ENCODE measurements around the gene TESK2. TPM values are rescaled to one million over a fixed set of nuclear protein-coding genes. Genes with fewer than 3 reads are reported as not detected.

The TESK2 gene
- total RNA-seq, 2 donors from 2014 or later: 2.8 to 3.5 TPM

DNA sequence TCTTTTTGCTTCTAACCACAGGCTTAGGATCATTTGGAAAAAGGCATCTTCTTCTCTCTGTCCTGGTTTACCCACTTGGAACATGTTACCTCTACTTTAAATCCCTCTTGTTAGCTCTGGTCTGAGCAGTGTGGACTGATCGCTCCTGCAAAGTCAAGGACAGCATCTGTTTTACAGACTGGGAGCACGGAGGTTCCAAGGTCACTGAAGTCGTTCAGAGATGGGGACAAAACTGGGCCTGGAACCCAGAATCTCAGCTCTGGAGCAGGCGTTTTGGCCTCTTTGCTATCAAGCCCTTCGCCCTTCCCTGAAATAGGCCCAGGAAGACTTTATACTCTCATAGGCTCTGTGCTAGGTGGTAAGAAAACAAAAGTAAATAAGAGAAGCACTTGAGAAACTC lies 139.5 kb downstream of the TESK2 start:
- Histone ChIP-seq H3K4me1 (peaks cover 0 to 19% of the 10 kb centered on the region in 2 donors), H3K9me3 (no peaks in the 10 kb centered on the region), H3K27ac (no peak overlapping the region), H3K36me3 (no peaks in the 10 kb centered on the region), H3K4me3 (no peak overlapping the region), H3K27me3 (no peaks in the 10 kb centered on the region)
- DNase-seq (ENCODE audit: low spot score): no peak
- TF ChIP-seq, protein P1, sequence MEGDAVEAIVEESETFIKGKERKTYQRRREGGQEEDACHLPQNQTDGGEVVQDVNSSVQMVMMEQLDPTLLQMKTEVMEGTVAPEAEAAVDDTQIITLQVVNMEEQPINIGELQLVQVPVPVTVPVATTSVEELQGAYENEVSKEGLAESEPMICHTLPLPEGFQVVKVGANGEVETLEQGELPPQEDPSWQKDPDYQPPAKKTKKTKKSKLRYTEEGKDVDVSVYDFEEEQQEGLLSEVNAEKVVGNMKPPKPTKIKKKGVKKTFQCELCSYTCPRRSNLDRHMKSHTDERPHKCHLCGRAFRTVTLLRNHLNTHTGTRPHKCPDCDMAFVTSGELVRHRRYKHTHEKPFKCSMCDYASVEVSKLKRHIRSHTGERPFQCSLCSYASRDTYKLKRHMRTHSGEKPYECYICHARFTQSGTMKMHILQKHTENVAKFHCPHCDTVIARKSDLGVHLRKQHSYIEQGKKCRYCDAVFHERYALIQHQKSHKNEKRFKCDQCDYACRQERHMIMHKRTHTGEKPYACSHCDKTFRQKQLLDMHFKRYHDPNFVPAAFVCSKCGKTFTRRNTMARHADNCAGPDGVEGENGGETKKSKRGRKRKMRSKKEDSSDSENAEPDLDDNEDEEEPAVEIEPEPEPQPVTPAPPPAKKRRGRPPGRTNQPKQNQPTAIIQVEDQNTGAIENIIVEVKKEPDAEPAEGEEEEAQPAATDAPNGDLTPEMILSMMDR (IDR thresholded peaks at IDR 0.05): no peak

DNA sequence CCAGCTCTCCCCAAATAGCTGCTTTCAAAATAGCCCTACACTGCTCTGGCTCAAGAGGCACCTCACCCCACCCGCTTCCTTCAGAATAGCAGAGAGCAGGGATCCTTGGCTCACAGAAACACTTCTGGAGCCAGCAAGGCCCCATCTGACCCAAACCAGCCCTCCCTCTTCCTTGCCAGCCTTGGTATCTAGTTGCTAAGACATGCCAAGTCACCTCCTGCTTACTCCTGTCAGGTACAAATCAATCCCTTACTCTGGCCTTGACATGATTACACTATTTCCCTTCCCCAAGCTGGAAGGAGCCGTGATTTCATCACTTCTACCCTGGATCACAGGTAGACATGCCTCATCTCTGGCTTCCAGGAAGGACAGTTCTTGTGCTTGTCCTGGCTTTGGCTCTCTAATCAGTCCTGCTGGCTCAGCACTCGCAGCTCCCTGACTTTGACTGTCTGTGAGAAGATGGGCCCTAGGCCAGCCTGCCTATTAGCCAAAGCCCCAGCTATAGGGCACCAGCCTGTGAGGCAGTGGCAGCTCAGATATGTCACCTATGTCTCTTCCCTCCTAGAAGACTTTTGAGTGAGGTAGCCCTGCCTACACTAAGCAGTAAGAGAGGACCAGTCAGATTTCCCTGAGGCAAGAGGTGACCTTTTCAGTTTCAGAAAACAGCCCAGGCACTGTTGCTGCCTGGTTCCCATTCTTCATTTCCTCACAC lies 141.8 kb downstream of the TESK2 start:
- peaks cover 6% of the 10 kb centered on the region for H3K36me3 ChIP-seq
- H3K27me3 ChIP-seq: no peaks in the 10 kb centered on the region
- peaks cover 0 to 19% of the 10 kb centered on the region in 2 donors for H3K4me1 ChIP-seq
- H3K27ac ChIP-seq: peak overlapping the region; percentile 71 to 78
- H3K9me3 ChIP-seq: no peaks in the 10 kb centered on the region
- TF ChIP-seq, protein P1 (IDR thresholded peaks at IDR 0.05): no peak
- DNase-seq (ENCODE audit: low spot score): no peak
- no peak overlapping the region for H3K4me3 ChIP-seq

DNA sequence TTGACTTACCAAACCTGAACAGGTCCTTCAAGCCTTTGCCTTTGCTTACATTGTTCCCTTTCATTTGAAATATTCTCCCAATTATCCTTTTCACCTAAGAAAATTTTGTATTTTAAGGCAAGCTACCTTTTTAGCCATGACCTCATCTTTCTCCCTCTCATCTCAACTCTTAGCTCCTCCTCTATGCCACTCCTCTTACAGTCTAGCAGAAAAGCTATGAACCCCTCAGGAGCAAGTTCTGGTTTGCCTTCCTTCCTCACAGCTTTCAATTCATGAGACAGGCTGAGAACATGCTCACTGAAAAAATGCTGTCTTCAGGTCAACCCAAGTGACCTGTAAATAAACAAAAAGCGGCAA lies 142.4 kb downstream of the TESK2 start:
- H3K27ac ChIP-seq: peak overlapping the region; percentile 71 to 78

DNA sequence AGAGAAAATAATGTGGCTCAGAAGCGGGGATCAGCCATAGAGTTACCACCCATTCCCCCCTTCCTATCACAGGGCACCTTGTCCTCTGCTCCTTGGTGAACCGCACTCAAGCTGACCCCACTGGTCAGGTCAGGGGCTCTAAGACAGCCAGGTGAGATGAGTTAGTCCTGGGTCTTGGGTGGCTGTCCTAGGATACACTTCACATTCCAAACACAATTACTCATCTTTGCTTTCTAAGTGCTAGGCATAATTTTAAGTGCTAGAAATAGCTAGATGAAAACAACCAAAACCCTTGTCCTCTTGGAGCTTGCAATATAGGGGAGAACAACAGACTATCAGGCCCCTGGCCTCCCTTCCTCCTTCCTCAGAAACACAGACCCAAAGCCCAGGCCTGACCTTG lies 142.9 kb downstream of the TESK2 start:
- TF ChIP-seq, protein P1 (IDR thresholded peaks at IDR 0.05): no peak
- H3K27ac ChIP-seq: peak overlapping the region; percentile 71 to 78
- peaks cover 17% of the 10 kb centered on the region for H3K36me3 ChIP-seq
- no peaks in the 10 kb centered on the region for H3K27me3 ChIP-seq
- no peak overlapping the region for H3K4me3 ChIP-seq
- DNase-seq (ENCODE audit: low spot score): no peak
- peaks cover 0 to 19% of the 10 kb centered on the region in 2 donors for H3K4me1 ChIP-seq
- H3K9me3 ChIP-seq: no peaks in the 10 kb centered on the region

More for the DNA sequence above, 142.4 kb downstream of the TESK2 start:
- Histone ChIP-seq H3K4me3 (no peak overlapping the region), H3K9me3 (no peaks in the 10 kb centered on the region), H3K4me1 (peaks cover 0 to 19% of the 10 kb centered on the region in 2 donors), H3K27me3 (no peaks in the 10 kb centered on the region), H3K36me3 (peaks cover 12% of the 10 kb centered on the region)
- no peak for DNase-seq (ENCODE audit: low spot score)
- TF ChIP-seq, protein P1 (IDR thresholded peaks at IDR 0.05): no peak

DNA sequence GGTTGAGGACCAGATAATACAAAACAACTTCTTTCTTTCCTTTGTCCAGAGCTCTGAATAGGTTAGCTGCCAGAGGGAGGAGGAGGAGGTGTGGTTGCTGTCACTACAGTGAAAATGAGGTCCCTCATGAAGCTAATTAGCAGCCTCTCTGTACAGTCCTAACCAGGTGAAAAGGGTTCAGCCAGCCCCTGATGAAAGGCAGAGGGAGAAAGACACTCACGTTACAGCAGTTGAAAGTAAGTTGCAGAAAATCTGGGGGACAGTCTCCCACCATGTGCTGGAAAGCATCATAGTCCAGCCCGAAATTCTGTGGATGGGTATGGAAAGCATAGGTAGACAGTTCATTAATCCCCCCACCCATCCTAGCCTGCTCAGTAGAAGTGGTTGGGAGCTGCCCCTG lies 144.5 kb downstream of the TESK2 start:
- H3K36me3 ChIP-seq: peaks cover 29% of the 10 kb centered on the region
- TF ChIP-seq, protein P1 (IDR thresholded peaks at IDR 0.05): no peak
- no peaks in the 10 kb centered on the region for H3K27me3 ChIP-seq
- DNase-seq (ENCODE audit: low spot score): no peak
- no peaks in the 10 kb centered on the region for H3K9me3 ChIP-seq
- peaks cover 0 to 25% of the 10 kb centered on the region in 2 donors for H3K4me1 ChIP-seq
- no peak overlapping the region for H3K4me3 ChIP-seq
- no peak overlapping the region for H3K27ac ChIP-seq

DNA sequence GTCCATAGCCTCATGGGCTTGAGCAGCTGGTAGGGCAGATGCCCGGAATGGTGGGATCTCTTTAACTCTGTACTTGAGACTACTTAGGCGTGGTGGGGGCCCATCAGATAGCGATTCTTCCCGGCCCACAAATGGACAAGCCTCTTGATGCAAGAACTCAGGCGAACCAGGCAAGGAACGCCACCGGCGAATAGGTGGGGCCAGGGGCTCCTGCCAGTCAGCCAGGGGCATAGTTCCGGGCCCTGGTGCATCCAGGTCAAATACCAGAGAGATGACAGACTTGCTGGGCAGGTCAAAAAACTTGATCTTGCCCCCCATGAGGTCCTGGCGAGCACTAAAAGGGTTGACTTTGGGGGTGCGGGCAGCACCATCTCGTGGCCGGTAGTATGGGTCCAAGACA lies 145.9 kb downstream of the TESK2 start:
- DNase-seq (ENCODE audit: low spot score): no peak
- Histone ChIP-seq H3K27ac (no peak overlapping the region), H3K4me1 (peaks cover 0 to 36% of the 10 kb centered on the region in 2 donors), H3K4me3 (no peak overlapping the region), H3K9me3 (no peaks in the 10 kb centered on the region), H3K27me3 (no peaks in the 10 kb centered on the region), H3K36me3 (peaks cover 29% of the 10 kb centered on the region)
- TF ChIP-seq, protein P1 (IDR thresholded peaks at IDR 0.05): no peak

Data from right atrium auricular region (tissue), 2 donors.